Bronchial smooth muscle cell (primary cell): ENCODE data around the gene GHRH. TPM values are rescaled to one million over a fixed set of nuclear protein-coding genes. Genes with fewer than 3 reads are reported as not detected.

Experiments used
- total RNA-seq: library from RNA; depleted of rRNA; stranded (reverse); fragments of >200 nt; gene quantifications from 2 replicates; pipeline ENCODE4 v1.2.1, GENCODE V29; 2014

GHRH gene
- total RNA-seq = not detected in 2 replicates

GRCh38 chr20:37261714-37262113, at the start of gene GHRH:
Gene GHRH (minus strand): TSS chr20:37261814. CDS start chr20:37256889, 4,925 bp downstream.

Other genes with a start within 250 kb of the GHRH start
- 4.1 and 8.3 TPM in 2 replicates for gene RBL1, start 165.8 kb downstream of the GHRH start, total RNA-seq
- gene RPN2, start 82.5 kb downstream of the GHRH start, total RNA-seq = 164 and 198 TPM in 2 replicates
- gene MROH8, start 82.3 kb downstream of the GHRH start, total RNA-seq = 1.0 and 1.1 TPM in 2 replicates
- 17.0 and 18.3 TPM in 2 replicates for gene MANBAL, start 27.8 kb upstream of the GHRH start, total RNA-seq
- gene SRC, start 84.3 kb upstream of the GHRH start, total RNA-seq = 10.6 and 16.3 TPM in 2 replicates